Putamen (tissue), 1 donor: ENCODE measurements around the gene PKN3.
A peak's percentile ranks its signal among the peaks of the same experiment; 100 is the strongest.

ENCODE experiments used
- DNase-seq: peaks from one replicate; pipeline ENCODE4 v3.0.0-alpha.2; 2016; ENCODE audit warnings: low spot score

The PKN3 gene

GRCh38 chr9:128716581-128717254 is 14.4 kb downstream of the PKN3 start:
- DNase-seq, result no peak

GRCh38 chr9:128718047-128718446 is 15.7 kb downstream of the PKN3 start:
- no peak for DNase-seq

- no peak for DNase-seq
These were observed 16.2 kb downstream of the PKN3 start for GRCh38 chr9:128718475-128718874.

- DNase-seq, result no peak
These were observed 17.8 kb downstream of the PKN3 start for GRCh38 chr9:128719919-128720605.

- DNase-seq, result no peak
These were observed 18.7 kb downstream of the PKN3 start for GRCh38 chr9:128720841-128721486.

- no peak for DNase-seq
These were observed 19.2 kb downstream of the PKN3 start for GRCh38 chr9:128721487-128722010.

- DNase-seq, result no peak
These were observed 20.4 kb downstream of the PKN3 start for GRCh38 chr9:128722380-128723351.

GRCh38 chr9:128723352-128723865 is 21.1 kb downstream of the PKN3 start:
- DNase-seq, result no peak

- peak; percentile 91 for DNase-seq
These were observed 21.8 kb downstream of the PKN3 start, which contains the start of gene ZDHHC12 for GRCh38 chr9:128723866-128724743. Gene ZDHHC12, minus strand, starts transcription at chr9:128724127. Its CDS starts 34 bp downstream, at chr9:128724093.

GRCh38 chr9:128724744-128725211 is 22.5 kb downstream of the PKN3 start:
- peak; percentile 86 for DNase-seq

GRCh38 chr9:128727640-128728248 is 25.4 kb downstream of the PKN3 start:
- DNase-seq, result no peak

- no peak for DNase-seq
These were observed 26.0 kb downstream of the PKN3 start for GRCh38 chr9:128728298-128728697.

GRCh38 chr9:128729302-128729701 is 27.0 kb downstream of the PKN3 start:
- DNase-seq, result no peak

GRCh38 chr9:128729766-128730517 is 27.6 kb downstream of the PKN3 start:
- DNase-seq, result no peak

GRCh38 chr9:128731093-128731492 is 28.8 kb downstream of the PKN3 start:
- no peak for DNase-seq

- no peak for DNase-seq
These were observed 29.4 kb downstream of the PKN3 start for GRCh38 chr9:128731691-128732090.

- DNase-seq, result no peak
These were observed 30.3 kb downstream of the PKN3 start for GRCh38 chr9:128732576-128732975.

- peak; percentile 45 for DNase-seq
These were observed 31.0 kb downstream of the PKN3 start for GRCh38 chr9:128733256-128733655.

- no peak for DNase-seq
These were observed 33.1 kb downstream of the PKN3 start for GRCh38 chr9:128735373-128735772.
